Activated CD4-positive, alpha-beta T cell treated with anti-CD3 and anti-CD28 coated beads, Interleukin-2, amount 10 ng/mL, durations not matched to agents 24 days and 14 days (primary cell): ENCODE data around the gene ADAD2. TPM values are rescaled to one million over a fixed set of nuclear protein-coding genes. Genes with fewer than 3 reads are reported as not detected.

Experiments
- DNase-seq: peaks from one replicate; pipeline ENCODE4 v3.0.0; 2022
- H3K27ac Mint-ChIP-seq: one replicate; pipeline ENCODE4 v1.8.0; 2022; ENCODE audit warnings: mild to moderate bottlenecking, mixed read lengths
- H3K27me3 Mint-ChIP-seq: one replicate; pipeline ENCODE4 v1.8.0; 2022; ENCODE audit warnings: mixed read lengths
- H3K36me3 Mint-ChIP-seq: one replicate; pipeline ENCODE4 v1.8.0; 2022; ENCODE audit warnings: low read depth, mild to moderate bottlenecking, mixed read lengths
- H3K4me1 Mint-ChIP-seq: one replicate; pipeline ENCODE4 v1.8.0; 2021; ENCODE audit warnings: mixed read lengths
- H3K4me3 Mint-ChIP-seq: one replicate; pipeline ENCODE4 v1.8.0; 2022; ENCODE audit warnings: mild to moderate bottlenecking, moderate library complexity, mixed read lengths
- H3K9me3 Mint-ChIP-seq: one replicate; pipeline ENCODE4 v1.8.0; 2021; ENCODE audit warnings: mixed read lengths
- intact Hi-C: fragments of 100-400 bp; cut with micrococcal nuclease; formaldehyde crosslinking; loops from one replicate; pipeline ENCODE4 v1.15.1; 2023
- total RNA-seq: library from RNA; stranded (reverse); gene quantifications from 2 replicates; pipeline ENCODE4 v1.2.3, GENCODE V29; 2022

The ADAD2 gene
- total RNA-seq, 1 donor from 2014 or later: not detected

DNA sequence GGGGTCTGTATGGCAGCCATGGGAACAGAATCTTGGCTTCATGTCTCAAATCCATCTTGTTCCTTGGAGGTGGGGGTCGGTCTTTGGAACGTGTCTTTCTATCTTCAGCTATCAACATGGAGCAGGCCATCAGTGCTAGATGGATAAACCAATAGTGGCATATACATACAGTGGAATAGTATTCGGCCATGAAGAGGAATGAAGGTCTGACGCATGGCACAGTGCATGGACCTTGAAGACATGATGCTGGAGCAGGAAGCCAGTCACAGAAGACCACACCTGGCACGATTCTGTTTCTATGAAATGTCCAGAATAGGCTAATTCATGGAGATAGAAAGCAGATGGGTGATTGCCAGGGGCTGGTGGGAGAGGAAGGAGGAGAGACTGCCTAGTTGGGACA lies 41.1 kb downstream of the ADAD2 start:
- Mint-ChIP-seq H3K36me3 (no peaks in the 10 kb centered on the region), H3K27ac (no peak overlapping the region), H3K4me1 (no peaks in the 10 kb centered on the region), H3K27me3 (peaks cover 8% of the 10 kb centered on the region), H3K9me3 (no peaks in the 10 kb centered on the region), H3K4me3 (no peak overlapping the region)
- no peak for DNase-seq
- intact Hi-C loops: no loop called here

DNA sequence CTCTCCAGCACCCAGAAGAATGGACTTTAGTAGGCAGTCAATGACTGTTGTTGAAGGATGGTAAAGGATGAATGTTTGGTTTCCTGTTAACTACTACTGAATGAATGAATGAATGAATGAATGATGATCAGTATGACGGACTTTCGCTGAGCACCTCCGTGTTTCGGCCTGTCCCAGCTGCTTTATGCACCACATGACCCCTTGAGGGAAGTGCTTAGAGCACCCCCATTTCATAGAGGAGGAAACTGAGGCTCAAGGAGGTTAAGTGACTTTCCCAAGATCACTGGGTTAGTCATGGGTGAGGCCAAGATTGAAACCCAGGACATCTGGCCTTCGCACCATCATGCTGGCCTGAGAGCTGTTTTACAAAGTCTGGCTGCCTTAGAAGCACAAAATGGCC lies 42.0 kb downstream of the ADAD2 start:
- H3K4me1 Mint-ChIP-seq: no peaks in the 10 kb centered on the region
- H3K9me3 Mint-ChIP-seq: no peaks in the 10 kb centered on the region
- peaks cover 8% of the 10 kb centered on the region for H3K27me3 Mint-ChIP-seq
- H3K36me3 Mint-ChIP-seq: no peaks in the 10 kb centered on the region
- intact Hi-C loops: no loop called here
- no peak for DNase-seq
- no peak overlapping the region for H3K27ac Mint-ChIP-seq
- no peak overlapping the region for H3K4me3 Mint-ChIP-seq

DNA sequence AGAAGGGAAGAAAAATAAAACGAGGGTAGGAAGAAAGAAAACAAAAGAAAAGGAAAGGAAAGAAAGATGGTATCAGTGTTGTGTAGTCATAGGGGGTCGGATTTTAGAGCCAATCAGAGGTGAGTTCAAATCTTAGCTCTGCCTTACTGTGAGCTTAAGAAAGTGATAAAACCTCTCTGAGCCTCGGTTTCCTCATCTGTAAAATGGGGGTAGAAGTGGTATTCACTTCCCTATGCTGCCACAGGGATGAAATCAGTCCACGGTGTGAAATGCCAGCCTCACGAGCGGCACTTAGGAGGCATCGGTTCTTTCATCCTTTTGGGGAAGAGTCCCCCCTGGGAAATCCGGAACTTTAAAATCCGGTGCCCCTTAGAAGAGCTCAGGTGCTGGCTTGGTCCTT lies 42.8 kb downstream of the ADAD2 start:
- Mint-ChIP-seq H3K4me3 (no peak overlapping the region), H3K27me3 (peaks cover 8% of the 10 kb centered on the region), H3K9me3 (no peaks in the 10 kb centered on the region), H3K36me3 (no peaks in the 10 kb centered on the region), H3K4me1 (no peaks in the 10 kb centered on the region), H3K27ac (no peak overlapping the region)
- intact Hi-C loops: no loop called here
- no peak for DNase-seq

DNA sequence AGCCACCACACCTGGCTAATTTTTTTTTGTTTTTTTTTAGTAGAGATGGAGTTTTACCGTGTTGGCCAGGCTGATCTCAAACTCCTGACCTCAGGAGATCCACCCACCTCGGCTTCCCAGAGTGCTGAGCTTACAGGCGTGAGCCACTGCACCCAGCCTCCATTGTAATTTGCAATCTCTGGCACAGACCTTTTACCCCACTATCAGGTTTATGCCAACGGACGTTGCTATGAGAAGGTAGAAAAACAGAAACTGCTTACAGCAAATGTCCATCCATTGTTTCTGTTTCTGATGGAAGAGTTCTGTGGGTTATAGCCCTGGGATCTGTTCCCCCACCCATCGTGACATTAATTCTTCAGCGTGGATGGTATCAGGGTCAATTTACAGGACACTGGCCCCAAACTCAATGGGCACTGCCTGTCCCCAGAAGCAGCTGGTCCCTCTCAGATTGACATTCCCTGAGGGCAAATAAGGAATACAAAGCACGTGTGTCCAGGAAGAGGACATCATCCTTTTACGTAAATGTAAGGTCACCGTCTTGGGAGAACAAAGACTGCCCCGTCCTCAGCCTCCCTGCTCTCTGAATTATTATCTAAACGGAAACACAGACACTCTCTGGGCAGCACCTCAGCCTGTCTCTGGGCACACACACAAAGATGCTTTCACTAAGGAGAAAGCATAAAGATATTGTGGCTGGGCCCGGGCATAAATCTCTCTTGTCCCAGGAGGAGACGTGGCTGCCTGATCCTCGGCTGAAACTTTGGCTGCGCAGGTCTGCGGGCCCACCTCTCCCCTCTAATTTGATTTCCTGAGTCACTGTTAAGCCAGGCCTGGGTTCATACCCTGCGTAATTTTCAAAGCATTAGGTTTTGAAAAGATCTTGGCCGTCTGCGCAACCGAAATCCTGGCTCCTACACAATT lies 43.6 kb downstream of the ADAD2 start:
- intact Hi-C loops: no loop called here
- H3K4me1 Mint-ChIP-seq: no peaks in the 10 kb centered on the region

DNA sequence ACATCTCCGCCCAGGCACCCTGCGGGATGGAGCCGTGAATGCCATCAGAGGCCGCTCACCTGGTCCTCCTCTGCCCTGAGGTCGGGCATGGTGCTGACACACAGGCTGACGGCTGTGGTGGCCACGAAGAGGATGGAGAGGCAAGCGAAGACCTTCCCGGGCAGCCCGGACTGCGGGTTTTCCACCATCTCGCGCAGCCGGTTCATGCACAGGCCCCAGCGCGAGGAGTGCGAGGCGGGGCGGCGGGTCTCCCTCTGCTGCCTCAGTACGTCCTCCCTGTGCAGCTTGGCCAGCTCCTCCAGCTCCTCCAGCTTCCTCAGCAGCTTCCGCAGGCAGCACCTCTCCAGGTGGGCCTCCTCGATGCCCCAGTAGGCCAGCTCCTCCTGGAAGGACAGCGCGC lies 45.7 kb downstream of the ADAD2 start:
- Mint-ChIP-seq H3K4me1 (no peaks in the 10 kb centered on the region), H3K27ac (no peak overlapping the region), H3K4me3 (no peak overlapping the region), H3K9me3 (no peaks in the 10 kb centered on the region), H3K36me3 (no peaks in the 10 kb centered on the region), H3K27me3 (peaks cover 26% of the 10 kb centered on the region)
- intact Hi-C loops: no loop called here
- DNase-seq: no peak

More for the DNA sequence above, 43.6 kb downstream of the ADAD2 start:
- Mint-ChIP-seq H3K27ac (no peak overlapping the region), H3K9me3 (no peaks in the 10 kb centered on the region), H3K36me3 (no peaks in the 10 kb centered on the region), H3K4me3 (no peak overlapping the region), H3K27me3 (peaks cover 16% of the 10 kb centered on the region)
- no peak for DNase-seq

DNA sequence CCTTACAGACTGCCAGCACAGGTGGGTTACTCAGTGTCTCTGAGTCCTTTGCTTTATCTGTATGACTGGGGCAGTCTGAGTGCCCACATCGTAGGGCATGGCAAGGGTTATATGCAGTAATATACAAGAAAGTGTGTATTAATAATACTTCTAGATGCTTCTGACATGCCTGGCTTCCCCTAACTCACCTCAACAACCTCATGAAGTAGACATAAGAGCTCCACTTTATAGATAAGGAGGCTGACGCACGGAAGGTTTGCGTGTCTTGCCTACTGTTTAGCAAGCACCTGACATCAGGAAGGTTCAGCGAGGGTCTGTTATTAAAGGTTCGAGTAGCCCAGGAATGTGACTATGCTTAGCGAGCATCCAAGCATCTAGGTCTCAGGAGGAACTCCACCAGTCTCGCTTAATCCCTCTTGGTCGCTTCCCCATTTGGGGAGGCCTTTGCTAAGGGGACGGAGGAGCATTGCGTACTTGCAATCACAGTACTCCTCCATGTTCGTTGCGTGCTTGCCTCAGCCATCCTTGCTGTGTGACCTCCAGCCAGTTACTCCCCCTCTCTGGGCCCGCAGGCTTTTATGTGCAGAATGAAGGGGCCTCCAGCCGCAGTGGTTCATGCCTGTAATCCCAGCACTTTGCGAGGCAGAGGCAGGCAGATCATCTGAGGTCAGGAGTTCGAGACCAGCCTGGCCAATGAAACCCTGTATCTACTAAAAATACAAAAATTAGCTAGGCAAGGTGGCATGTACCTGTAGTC lies 47.2 kb downstream of the ADAD2 start:
- Mint-ChIP-seq H3K4me3 (no peak overlapping the region), H3K27ac (no peak overlapping the region), H3K9me3 (no peaks in the 10 kb centered on the region), H3K4me1 (no peaks in the 10 kb centered on the region), H3K27me3 (peaks cover 24% of the 10 kb centered on the region), H3K36me3 (no peaks in the 10 kb centered on the region)
- DNase-seq: no peak
- intact Hi-C loops: no loop called here

DNA sequence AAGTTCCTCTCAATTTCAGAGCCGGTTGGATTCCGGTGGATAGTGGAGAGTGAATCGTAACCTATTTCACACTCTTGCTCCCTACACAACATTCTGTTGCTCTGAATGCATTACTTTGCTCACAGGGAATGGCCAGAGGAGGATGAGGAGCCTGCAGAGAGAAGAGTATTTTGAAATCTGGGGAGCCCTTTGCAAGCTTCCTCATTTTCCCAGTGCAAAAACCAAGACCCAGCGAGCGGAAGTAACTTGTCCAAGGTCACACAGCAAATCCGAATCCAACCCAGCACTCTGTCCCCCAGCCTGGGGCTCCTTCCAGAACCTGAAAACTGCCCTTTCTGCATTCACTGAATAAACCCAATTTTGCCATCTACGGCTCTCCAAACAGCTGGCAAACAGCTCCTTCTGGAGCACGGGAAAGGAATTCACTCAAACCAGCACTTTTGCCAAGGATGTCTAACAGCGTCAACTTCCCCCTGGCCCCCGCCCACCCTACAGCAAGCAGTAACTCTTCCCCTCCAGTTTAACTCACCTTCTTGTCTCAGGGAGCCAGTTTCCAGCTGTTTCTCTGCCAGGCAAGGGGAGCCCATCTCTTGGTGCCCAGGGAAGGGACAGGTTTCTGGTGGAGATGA lies 48.3 kb downstream of the ADAD2 start:
- H3K27me3 Mint-ChIP-seq: peaks cover 24% of the 10 kb centered on the region
- H3K9me3 Mint-ChIP-seq: no peaks in the 10 kb centered on the region
- no peak overlapping the region for H3K27ac Mint-ChIP-seq
- H3K36me3 Mint-ChIP-seq: no peaks in the 10 kb centered on the region
- H3K4me3 Mint-ChIP-seq: no peak overlapping the region
- H3K4me1 Mint-ChIP-seq: no peaks in the 10 kb centered on the region
- no peak for DNase-seq
- intact Hi-C loops: no loop called here

DNA sequence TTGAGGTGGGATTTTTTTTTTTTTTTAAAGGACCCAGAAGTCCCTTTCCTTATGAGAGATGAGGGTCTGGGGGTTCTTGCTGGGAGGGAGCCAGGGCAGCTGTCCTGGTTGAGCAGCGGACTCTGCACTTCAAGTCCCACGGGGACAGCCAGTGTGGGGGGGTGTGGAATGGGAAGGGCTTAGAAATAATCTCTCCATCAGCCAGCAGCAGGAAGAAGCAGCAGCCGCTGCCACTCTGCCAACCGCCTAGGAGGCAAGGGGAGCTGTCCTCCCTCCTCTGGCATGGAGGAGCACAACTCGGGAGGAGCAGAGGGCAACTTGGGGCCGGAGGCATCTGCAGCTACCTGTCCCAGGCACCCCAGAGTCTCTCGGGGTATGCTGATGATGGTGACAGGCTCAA lies 49.0 kb downstream of the ADAD2 start, which contains the start of gene KCNG4:
TSS of gene KCNG4 (minus strand) at position 104 of the 400 bp plus-strand sequence. CDS start 2,527 bp downstream, outside the sequence.
- Mint-ChIP-seq H3K9me3 (no peaks in the 10 kb centered on the region), H3K4me1 (no peaks in the 10 kb centered on the region), H3K27ac (no peak within 1 kb of the TSS), H3K4me3 (no peak within 1 kb of the TSS), H3K27me3 (peaks cover 27% of the 10 kb centered on the region), H3K36me3 (no peaks in the 10 kb centered on the region)
- no peak for DNase-seq
- intact Hi-C loops: no loop called here

DNA sequence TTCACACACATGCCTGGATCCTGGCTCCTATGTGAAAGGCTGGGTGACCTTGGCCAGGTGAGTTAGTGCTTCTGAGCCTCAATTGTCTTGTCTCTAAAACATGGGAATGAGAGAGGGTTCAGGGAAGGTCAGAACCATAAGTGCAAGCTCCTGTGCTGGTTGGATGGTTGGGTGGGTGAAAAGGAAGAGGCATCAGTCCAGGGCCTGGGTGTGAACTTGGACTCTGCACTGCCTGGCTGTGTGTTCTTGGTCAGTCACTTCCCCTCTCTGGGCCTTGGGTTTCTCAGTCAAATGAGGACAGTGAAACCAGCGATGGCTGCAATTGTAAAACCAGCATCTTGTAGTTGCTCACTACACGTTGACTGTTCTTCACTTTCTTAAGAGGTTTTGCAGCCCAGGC lies 49.5 kb downstream of the ADAD2 start:
- Mint-ChIP-seq H3K4me3 (no peak overlapping the region), H3K27me3 (peaks cover 25% of the 10 kb centered on the region), H3K4me1 (no peaks in the 10 kb centered on the region), H3K27ac (no peak overlapping the region), H3K36me3 (no peaks in the 10 kb centered on the region), H3K9me3 (no peaks in the 10 kb centered on the region)
- intact Hi-C loops: no loop called here
- no peak for DNase-seq

DNA sequence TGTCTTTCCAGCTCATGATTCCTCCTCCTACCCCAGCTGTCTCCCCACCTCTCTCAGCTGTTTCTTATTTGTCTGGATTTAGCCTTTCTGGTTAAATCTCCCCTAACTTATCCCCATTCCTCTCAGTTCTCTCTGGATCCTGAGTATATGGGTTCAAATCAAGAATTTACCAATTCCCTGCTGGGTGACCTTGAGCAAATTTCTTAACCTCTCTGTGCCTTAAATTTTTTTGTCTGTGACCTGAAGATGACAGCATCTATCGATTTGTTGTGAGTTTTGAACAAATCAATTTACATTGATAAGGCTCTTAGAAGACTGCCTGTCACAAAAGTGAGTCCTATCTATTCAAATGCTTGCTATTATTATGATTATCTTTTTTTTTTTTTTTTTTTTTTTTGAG lies 50.8 kb downstream of the ADAD2 start:
- intact Hi-C loops: no loop called here
- no peak for DNase-seq
- H3K4me1 Mint-ChIP-seq: no peaks in the 10 kb centered on the region

DNA sequence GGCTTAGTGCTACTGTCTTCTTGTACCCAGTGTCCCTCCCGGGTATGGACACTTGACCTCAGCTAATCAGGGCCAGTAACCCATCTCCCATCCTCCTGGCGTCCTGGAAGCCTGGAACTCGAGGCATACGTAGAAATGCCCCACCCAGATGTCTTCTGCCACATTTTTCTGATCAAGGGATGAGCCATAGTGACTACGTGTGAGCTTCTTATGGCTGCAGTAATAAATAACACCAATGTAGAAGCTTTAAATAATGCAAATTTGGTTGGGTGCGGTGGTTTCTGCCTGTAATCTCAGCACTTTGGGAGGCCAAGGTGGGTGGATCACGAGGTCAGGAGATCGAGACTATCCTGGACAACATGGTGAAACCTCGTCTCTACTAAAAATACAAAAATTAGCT lies 51.9 kb downstream of the ADAD2 start:
- no peaks in the 10 kb centered on the region for H3K36me3 Mint-ChIP-seq
- H3K27ac Mint-ChIP-seq: no peak overlapping the region
- intact Hi-C loops: no loop called here
- H3K4me3 Mint-ChIP-seq: no peak overlapping the region
- H3K9me3 Mint-ChIP-seq: no peaks in the 10 kb centered on the region
- H3K27me3 Mint-ChIP-seq: peaks cover 25% of the 10 kb centered on the region
- DNase-seq: no peak
- H3K4me1 Mint-ChIP-seq: no peaks in the 10 kb centered on the region

More for the DNA sequence above, 50.8 kb downstream of the ADAD2 start:
- Mint-ChIP-seq H3K4me3 (no peak overlapping the region), H3K27ac (no peak overlapping the region), H3K36me3 (no peaks in the 10 kb centered on the region), H3K27me3 (peaks cover 25% of the 10 kb centered on the region), H3K9me3 (no peaks in the 10 kb centered on the region)

DNA sequence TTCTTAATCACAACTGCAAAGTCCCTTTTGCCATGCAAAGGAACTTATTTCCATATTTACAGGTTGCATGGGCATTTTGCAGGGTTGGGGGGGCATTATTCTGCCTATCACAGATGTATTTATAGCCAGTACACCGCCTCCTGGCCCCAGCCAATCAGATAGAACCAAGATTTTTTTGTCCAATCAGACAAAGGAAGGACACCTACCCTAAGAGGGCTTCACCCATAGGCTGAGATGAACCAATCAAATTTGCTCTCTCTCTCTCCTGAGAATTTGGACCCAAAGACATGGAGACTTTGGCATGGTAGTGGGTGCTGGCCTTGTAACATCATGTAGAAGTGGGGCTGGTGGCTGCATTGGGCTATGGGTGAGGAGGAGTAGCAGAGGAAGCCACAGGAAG lies 52.8 kb downstream of the ADAD2 start:
- H3K27me3 Mint-ChIP-seq: peaks cover 25% of the 10 kb centered on the region
- intact Hi-C loops: no loop called here
- H3K4me3 Mint-ChIP-seq: no peak overlapping the region
- DNase-seq: no peak
- H3K4me1 Mint-ChIP-seq: no peaks in the 10 kb centered on the region
- H3K27ac Mint-ChIP-seq: no peak overlapping the region
- no peaks in the 10 kb centered on the region for H3K9me3 Mint-ChIP-seq
- no peaks in the 10 kb centered on the region for H3K36me3 Mint-ChIP-seq

DNA sequence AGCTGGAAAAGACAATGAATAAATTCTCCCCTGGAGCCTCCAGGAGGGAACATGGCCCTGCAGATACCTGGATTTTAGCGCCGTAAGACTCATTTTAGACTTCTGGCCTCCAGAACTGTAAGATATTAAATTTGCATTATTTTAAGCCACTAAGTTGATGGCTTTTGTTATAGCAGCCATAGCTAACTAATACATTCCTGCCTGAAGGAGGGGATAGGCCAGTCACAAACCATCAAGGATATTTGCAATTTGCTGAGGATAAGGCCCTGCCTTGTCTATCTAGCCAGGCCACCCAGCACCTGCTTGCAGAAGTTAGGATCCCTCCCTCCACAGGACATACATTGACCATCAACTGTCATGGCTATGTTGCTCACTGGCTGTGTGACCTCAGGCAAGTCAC lies 53.8 kb downstream of the ADAD2 start:
- Mint-ChIP-seq H3K4me3 (no peak overlapping the region), H3K27ac (no peak overlapping the region), H3K9me3 (no peaks in the 10 kb centered on the region), H3K36me3 (no peaks in the 10 kb centered on the region), H3K4me1 (no peaks in the 10 kb centered on the region), H3K27me3 (peaks cover 17% of the 10 kb centered on the region)
- no peak for DNase-seq
- intact Hi-C loops: no loop called here
